HG03571 (cell line): ENCODE measurements around the gene NOTCH2.

Source experiments
- ATAC-seq: cut with Tn5 transposase; IDR thresholded peaks from one replicate; pipeline ENCODE4 v1.9.1; 2021; ENCODE audit not compliant: unreplicated experiment

NOTCH2 gene

GRCh38 chr1:119882132-119883049, 187.1 kb downstream of the NOTCH2 start:
- ATAC-seq: no peak

- ATAC-seq: no peak
Measured at GRCh38 chr1:119879510-119880434, 189.7 kb downstream of the NOTCH2 start.

- ATAC-seq: no peak
Measured at GRCh38 chr1:119878171-119878570, 191.3 kb downstream of the NOTCH2 start.

- ATAC-seq: no peak
Measured at GRCh38 chr1:119874186-119874585, 195.3 kb downstream of the NOTCH2 start.

- ATAC-seq: no peak
Measured at GRCh38 chr1:119873135-119874015, 196.1 kb downstream of the NOTCH2 start.

- no peak for ATAC-seq
Measured at GRCh38 chr1:119871881-119872280, 197.6 kb downstream of the NOTCH2 start.

GRCh38 chr1:119870917-119871596, 198.4 kb downstream of the NOTCH2 start:
- no peak for ATAC-seq

- ATAC-seq: no peak
Measured at GRCh38 chr1:119869995-119870394, 199.5 kb downstream of the NOTCH2 start.

GRCh38 chr1:119868176-119868575, 201.3 kb downstream of the NOTCH2 start:
- no peak for ATAC-seq

GRCh38 chr1:119866451-119866850, 203.0 kb downstream of the NOTCH2 start:
- no peak for ATAC-seq

- ATAC-seq: no peak
Measured at GRCh38 chr1:119865627-119866026, 203.8 kb downstream of the NOTCH2 start.

GRCh38 chr1:119862276-119862675, 207.2 kb downstream of the NOTCH2 start:
- no peak for ATAC-seq
